Caco-2 (cell line): Measurements from ENCODE around the gene ACO1. TPM values are rescaled to one million over a fixed set of nuclear protein-coding genes. Genes with fewer than 3 reads are reported as not detected.
A peak's percentile ranks its signal among the peaks of the same experiment; 100 is the strongest.

Source experiments
- BruUV-seq: library from RNA; stranded (reverse); fragments of 400-500 nt; replicated peaks from 2 replicates; lab custom pipeline; 2021; lab: Mats Ljungman, UMichigan
- CTCF ChIA-PET: fragments of 300-600 bp; sonication (Branson Sonifier 250); formaldehyde crosslinking; loops from one replicate; lab custom pipeline; 2022; ENCODE audit warnings: antibody characterized with exemption; lab: Charles Lee
- POLR2A ChIA-PET: fragments of 300-600 bp; sonication (Branson Sonifier 250); formaldehyde crosslinking; loops from one replicate; lab custom pipeline; 2022; ENCODE audit warnings: antibody characterized with exemption; lab: Charles Lee
- DNase-seq, 2 experiments: peaks; one replicate each; pipeline versions ENCODE4 v3.0.0 to v3.0.0-alpha.2; 2020 to 2022
- H3K27me3 ChIP-seq: replicated peaks from 2 replicates; pipeline ENCODE4 v1.6.0; 2011; ENCODE audit warnings: low read length; ENCODE audit not compliant: control insufficient read depth, insufficient read depth
- H3K36me3 ChIP-seq: 2 replicates; pipeline ENCODE4 v1.5.1; 2011; ENCODE audit warnings: low read length; ENCODE audit not compliant: control insufficient read depth, insufficient read depth
- H3K4me1 ChIP-seq: fragments of 250-450 bp; sonication (Bioruptor Pico); 2 replicates; pipeline ENCODE4 v1.5.1; 2020; ENCODE audit warnings: mild to moderate bottlenecking
- H3K4me3 ChIP-seq: 2 replicates; pipeline ENCODE4 v1.5.1; 2011; ENCODE audit warnings: low read depth, mild to moderate bottlenecking, control low read depth, low read length
- H3K9me3 ChIP-seq: fragments of 250-450 bp; sonication (Bioruptor Pico); 2 replicates; pipeline ENCODE4 v1.5.1; 2020; ENCODE audit warnings: mild to moderate bottlenecking, moderate library complexity
- H3K27ac Mint-ChIP-seq: one replicate; pipeline ENCODE4 v1.8.0; 2022; ENCODE audit warnings: mixed read lengths; ENCODE audit not compliant: unreplicated experiment
- H3K27me3 Mint-ChIP-seq: one replicate; pipeline ENCODE4 v1.8.0; 2022; ENCODE audit warnings: mixed read lengths; ENCODE audit not compliant: insufficient read depth, unreplicated experiment
- H3K36me3 Mint-ChIP-seq: one replicate; pipeline ENCODE4 v1.8.0; 2022; ENCODE audit warnings: mild to moderate bottlenecking, mixed read lengths; ENCODE audit not compliant: insufficient read depth, unreplicated experiment
- H3K4me1 Mint-ChIP-seq: one replicate; pipeline ENCODE4 v1.8.0; 2022; ENCODE audit warnings: low read depth, mixed read lengths; ENCODE audit not compliant: unreplicated experiment
- H3K4me3 Mint-ChIP-seq: one replicate; pipeline ENCODE4 v1.8.0; 2022; ENCODE audit warnings: mild to moderate bottlenecking, moderate library complexity, mixed read lengths; ENCODE audit not compliant: unreplicated experiment
- H3K9me3 Mint-ChIP-seq: one replicate; pipeline ENCODE4 v1.8.0; 2022; ENCODE audit warnings: mixed read lengths; ENCODE audit not compliant: unreplicated experiment
- intact Hi-C: fragments of 100-400 bp; cut with micrococcal nuclease; formaldehyde crosslinking; loops from one replicate; pipeline ENCODE4 v1.10.0; 2022; ENCODE audit not compliant: unreplicated experiment
- total RNA-seq: library from RNA; stranded (reverse); gene quantifications from 2 replicates; pipeline ENCODE4 v1.2.3, GENCODE V29; 2022
- TF ChIP-seq, protein P1 (sequence below), 2 experiments: fragments of 200-600 bp in 1 of 2; IDR thresholded peaks; 1 replicate in 1 of 2; 2 replicates in 1 of 2; pipeline versions ENCODE4 v1.5.1 to v1.8.0; 2011 to 2022; ENCODE audit warnings: antibody characterized with exemption in 1 of 2, control low read depth in 1 of 2, inconsistent platforms in 1 of 2, low read depth in 1 of 2, low read length in 1 of 2, mild to moderate bottlenecking in 1 of 2, moderate library complexity in 1 of 2; ENCODE audit not compliant: insufficient read depth in 1 of 2, severe bottlenecking in 1 of 2, unreplicated experiment in 1 of 2

ACO1 gene
- total RNA-seq, 1 experiment from 2014 or later, result 54.7 TPM

DNA sequence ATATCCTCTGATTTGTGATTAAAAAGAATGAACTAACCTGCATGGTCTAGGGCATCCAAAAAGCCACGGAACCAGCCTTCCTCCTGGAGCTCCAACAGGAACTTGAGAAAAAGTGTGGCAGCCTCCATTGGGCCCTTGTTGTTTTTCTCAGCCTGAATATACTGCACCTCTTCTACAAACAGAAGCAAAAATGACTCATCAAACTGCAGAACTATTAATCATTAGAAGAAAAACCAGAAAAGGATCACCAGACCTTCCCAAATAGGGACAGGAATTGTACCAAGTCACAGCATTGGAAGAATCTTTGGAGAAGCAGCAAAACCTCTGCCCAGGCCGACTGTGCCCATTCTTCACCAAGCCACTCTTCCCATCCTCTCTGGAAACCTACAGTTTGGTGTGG is 116.3 kb downstream of the ACO1 start:
- no peaks in the 10 kb centered on the region for H3K9me3 ChIP-seq
- ChIA-PET POLR2A (no interaction called here), CTCF (no interaction called here)
- H3K4me3 Mint-ChIP-seq, result no peak overlapping the region
- no peaks in the 10 kb centered on the region for H3K9me3 Mint-ChIP-seq
- no peaks in the 10 kb centered on the region for H3K27me3 Mint-ChIP-seq
- no peak overlapping the region for H3K4me3 ChIP-seq
- H3K4me1 Mint-ChIP-seq, result peaks cover 7% of the 10 kb centered on the region
- no TSS peak for BruUV-seq
- no peaks in the 10 kb centered on the region for H3K36me3 ChIP-seq
- TF ChIP-seq, protein P1, sequence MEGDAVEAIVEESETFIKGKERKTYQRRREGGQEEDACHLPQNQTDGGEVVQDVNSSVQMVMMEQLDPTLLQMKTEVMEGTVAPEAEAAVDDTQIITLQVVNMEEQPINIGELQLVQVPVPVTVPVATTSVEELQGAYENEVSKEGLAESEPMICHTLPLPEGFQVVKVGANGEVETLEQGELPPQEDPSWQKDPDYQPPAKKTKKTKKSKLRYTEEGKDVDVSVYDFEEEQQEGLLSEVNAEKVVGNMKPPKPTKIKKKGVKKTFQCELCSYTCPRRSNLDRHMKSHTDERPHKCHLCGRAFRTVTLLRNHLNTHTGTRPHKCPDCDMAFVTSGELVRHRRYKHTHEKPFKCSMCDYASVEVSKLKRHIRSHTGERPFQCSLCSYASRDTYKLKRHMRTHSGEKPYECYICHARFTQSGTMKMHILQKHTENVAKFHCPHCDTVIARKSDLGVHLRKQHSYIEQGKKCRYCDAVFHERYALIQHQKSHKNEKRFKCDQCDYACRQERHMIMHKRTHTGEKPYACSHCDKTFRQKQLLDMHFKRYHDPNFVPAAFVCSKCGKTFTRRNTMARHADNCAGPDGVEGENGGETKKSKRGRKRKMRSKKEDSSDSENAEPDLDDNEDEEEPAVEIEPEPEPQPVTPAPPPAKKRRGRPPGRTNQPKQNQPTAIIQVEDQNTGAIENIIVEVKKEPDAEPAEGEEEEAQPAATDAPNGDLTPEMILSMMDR (IDR thresholded peaks at IDR 0.05; ENCODE audit: insufficient read depth in 1 of 2, low read depth in 1 of 2, low read length in 1 of 2, severe bottlenecking in 1 of 2, unreplicated experiment in 1 of 2), result no peak
- no peaks in the 10 kb centered on the region for H3K27me3 ChIP-seq
- H3K4me1 ChIP-seq, result no peaks in the 10 kb centered on the region
- intact Hi-C loops, result no loop called here
- peaks cover 10% of the 10 kb centered on the region for H3K36me3 Mint-ChIP-seq
- no peak for DNase-seq
- no peak overlapping the region for H3K27ac Mint-ChIP-seq

DNA sequence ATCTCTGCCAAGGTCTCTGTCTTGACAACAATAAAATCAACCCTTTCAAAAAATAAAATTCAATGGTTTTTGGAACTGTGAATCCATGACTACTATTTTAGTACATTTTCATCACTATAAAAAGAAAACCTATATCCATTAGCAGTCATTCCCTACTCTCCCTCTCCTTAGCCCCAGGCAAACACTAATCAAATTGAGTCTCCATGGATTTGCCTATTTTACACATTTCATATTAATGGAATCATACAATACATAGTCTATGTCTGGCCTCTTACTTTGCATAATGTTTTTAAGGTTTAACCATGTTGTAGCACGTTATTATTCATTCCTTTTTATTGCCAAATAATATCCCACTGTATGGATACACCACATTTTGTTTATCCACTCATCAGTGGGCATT is 117.4 kb downstream of the ACO1 start:
- BruUV-seq, result no TSS peak
- Histone ChIP-seq H3K9me3 (no peaks in the 10 kb centered on the region), H3K36me3 (no peaks in the 10 kb centered on the region), H3K4me1 (no peaks in the 10 kb centered on the region), H3K27me3 (no peaks in the 10 kb centered on the region), H3K4me3 (no peak overlapping the region)
- peaks cover 6% of the 10 kb centered on the region for H3K36me3 Mint-ChIP-seq
- H3K4me1 Mint-ChIP-seq, result peaks cover 7% of the 10 kb centered on the region
- H3K4me3 Mint-ChIP-seq, result no peak overlapping the region
- H3K9me3 Mint-ChIP-seq, result no peaks in the 10 kb centered on the region
- intact Hi-C loops, result no loop called here
- POLR2A ChIA-PET, result no interaction called here
- CTCF ChIA-PET, result no interaction called here
- DNase-seq, result no peak
- TF ChIP-seq, protein P1 (IDR thresholded peaks at IDR 0.05; ENCODE audit: insufficient read depth in 1 of 2, low read depth in 1 of 2, low read length in 1 of 2, severe bottlenecking in 1 of 2, unreplicated experiment in 1 of 2), result no peak
- no peak overlapping the region for H3K27ac Mint-ChIP-seq
- no peaks in the 10 kb centered on the region for H3K27me3 Mint-ChIP-seq

DNA sequence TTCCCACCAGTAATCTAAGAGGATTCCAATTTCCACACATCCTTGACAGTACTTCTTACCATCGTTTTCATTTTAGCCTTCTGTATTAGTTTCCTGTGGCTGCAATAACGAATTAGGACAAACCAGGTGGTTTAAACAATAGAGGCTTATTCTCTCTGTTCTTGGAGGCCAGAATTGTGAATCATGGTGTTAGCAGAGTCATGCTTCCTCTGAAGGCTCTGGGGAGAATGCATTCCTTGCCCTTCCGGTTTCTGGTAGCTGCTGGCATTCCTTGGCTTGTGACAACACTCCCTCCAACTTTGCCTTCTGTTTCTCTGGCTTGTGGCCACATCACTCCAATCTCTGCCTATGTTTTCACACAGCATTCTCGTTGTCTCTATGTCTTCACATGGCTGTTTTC is 118.0 kb downstream of the ACO1 start:
- Mint-ChIP-seq H3K27ac (peak overlapping the region; percentile 46), H3K36me3 (peaks cover 6% of the 10 kb centered on the region), H3K4me1 (peaks cover 7% of the 10 kb centered on the region), H3K27me3 (no peaks in the 10 kb centered on the region), H3K4me3 (no peak overlapping the region), H3K9me3 (no peaks in the 10 kb centered on the region)
- Histone ChIP-seq H3K4me1 (no peaks in the 10 kb centered on the region), H3K36me3 (no peaks in the 10 kb centered on the region), H3K9me3 (no peaks in the 10 kb centered on the region), H3K27me3 (no peaks in the 10 kb centered on the region), H3K4me3 (no peak overlapping the region)
- TF ChIP-seq, protein P1 (IDR thresholded peaks at IDR 0.05; ENCODE audit: insufficient read depth in 1 of 2, low read depth in 1 of 2, low read length in 1 of 2, severe bottlenecking in 1 of 2, unreplicated experiment in 1 of 2), result no peak
- intact Hi-C loops, result no loop called here
- ChIA-PET CTCF (no interaction called here), POLR2A (no interaction called here)
- BruUV-seq, result no TSS peak
- DNase-seq, result no peak
